HepG2 (cell line): ENCODE results near the gene SYPL2. TPM values are rescaled to one million over a fixed set of nuclear protein-coding genes. Genes with fewer than 3 reads are reported as not detected.
A peak's percentile ranks its signal among the peaks of the same experiment; 100 is the strongest.

Source experiments
- EED ChIP-seq: sonication (generic); formaldehyde crosslinking; IDR thresholded peaks from 2 replicates; pipeline ENCODE4 v1.5.0; 2020; ENCODE audit warnings: mild to moderate bottlenecking, missing genetic modification reagents
- EP300 ChIP-seq, 3 experiments: sonication (generic) in 1 of 3; formaldehyde crosslinking in 1 of 3; IDR thresholded peaks; 2 replicates each; pipeline versions ENCODE4 v1.5.1 to v1.6.1; 2011 to 2020; ENCODE audit warnings: low read depth in 2 of 3, low read length in 2 of 3, borderline replicate concordance in 1 of 3, improper control_type of control experiment in 1 of 3, mild to moderate bottlenecking in 1 of 3, missing genetic modification reagents in 1 of 3, moderate library complexity in 1 of 3
- HHEX ChIP-seq: IDR thresholded peaks from 2 replicates; pipeline ENCODE4 v1.6.1; 2016; ENCODE audit warnings: control low read depth
- MIXL1 ChIP-seq: IDR thresholded peaks from 2 replicates; pipeline ENCODE4 v1.6.1; 2016
- MTF2 ChIP-seq: sonication (generic); formaldehyde crosslinking; IDR thresholded peaks from 2 replicates; pipeline ENCODE4 v1.5.0; 2020; ENCODE audit warnings: missing genetic modification reagents, borderline replicate concordance
- MYC ChIP-seq: sonication (generic); formaldehyde crosslinking; IDR thresholded peaks from 2 replicates; pipeline ENCODE4 v1.9.0; 2021; ENCODE audit warnings: missing genetic modification reagents, borderline replicate concordance
- NFYB ChIP-seq: sonication (generic); formaldehyde crosslinking; IDR thresholded peaks from 2 replicates; pipeline ENCODE4 v1.4.0; 2020; ENCODE audit warnings: missing genetic modification reagents
- ZFX ChIP-seq: sonication (generic); formaldehyde crosslinking; IDR thresholded peaks from 2 replicates; pipeline ENCODE4 v1.4.0; 2020; ENCODE audit warnings: mild to moderate bottlenecking, low read depth, missing genetic modification reagents, moderate library complexity
- ZNF619 ChIP-seq: sonication (generic); formaldehyde crosslinking; IDR thresholded peaks from 2 replicates; pipeline ENCODE4 v1.4.0; 2020; ENCODE audit warnings: mild to moderate bottlenecking, missing genetic modification reagents
- ZNF674 ChIP-seq: sonication (generic); formaldehyde crosslinking; IDR thresholded peaks from 2 replicates; pipeline ENCODE4 v1.5.0; 2020; ENCODE audit warnings: low read depth, mild to moderate bottlenecking, missing genetic modification reagents
- ZSCAN22 ChIP-seq: sonication (generic); formaldehyde crosslinking; IDR thresholded peaks from 2 replicates; pipeline ENCODE4 v1.4.0; 2020; ENCODE audit warnings: mild to moderate bottlenecking, missing genetic modification reagents
- polyA plus RNA-seq, 8 experiments: library from polyadenylated mRNA; depleted of rRNA in 3 of 8; stranded (reverse) in 7 of 8; unstranded in 1 of 8; fragments of >200 nt; fragmentation: Illumina TruSeq in 4 of 8; extraction: Trizol in 4 of 8; gene quantifications; 2 replicates each; pipeline versions ENCODE4 v1.2.1 to v1.2.3, GENCODE V29; 2011 to 2016; ENCODE audit warnings: low read depth in 4 of 8, missing spikeins in 1 of 8, mixed read lengths in 1 of 8; ENCODE audit not compliant: insufficient read depth in 1 of 8
- total RNA-seq, 5 experiments: library from RNA; depleted of rRNA; stranded (reverse); fragments of >200 nt; fragmentation: Illumina TruSeq; extraction: Trizol; gene quantifications; 2 replicates each; pipeline ENCODE4 v1.2.3, GENCODE V29; 2016; ENCODE audit warnings: low read depth in 1 of 5
- TF ChIP-seq, protein P1 (sequence below): sonication (generic); formaldehyde crosslinking; IDR thresholded peaks from 2 replicates; pipeline ENCODE4 v1.5.1; 2020; ENCODE audit warnings: missing genetic modification reagents, mild to moderate bottlenecking, borderline replicate concordance
- TF ChIP-seq, protein P2 (sequence below): IDR thresholded peaks from 2 replicates; pipeline ENCODE4 v1.4.0; 2020; ENCODE audit warnings: mild to moderate bottlenecking, missing genetic modification reagents
- TF ChIP-seq, protein P3 (sequence below), 2 experiments: IDR thresholded peaks; 2 replicates each; pipeline ENCODE4 v1.6.1; 2011 to 2012; ENCODE audit warnings: low read length in 2 of 2, borderline replicate concordance in 1 of 2, low read depth in 1 of 2, mild to moderate bottlenecking in 1 of 2, moderate library complexity in 1 of 2
- TF ChIP-seq, protein P4 (sequence below): sonication (generic); formaldehyde crosslinking; IDR thresholded peaks from 2 replicates; pipeline ENCODE4 v1.5.1; 2020; ENCODE audit warnings: missing genetic modification reagents, mild to moderate bottlenecking, borderline replicate concordance

Gene SYPL2
- total and polyA plus RNA-seq, 2 of the 13 experiments (the other 11 are each of a cell fraction or from before 2014, with no cell fraction given), result 0.17 to 0.24 TPM

DNA sequence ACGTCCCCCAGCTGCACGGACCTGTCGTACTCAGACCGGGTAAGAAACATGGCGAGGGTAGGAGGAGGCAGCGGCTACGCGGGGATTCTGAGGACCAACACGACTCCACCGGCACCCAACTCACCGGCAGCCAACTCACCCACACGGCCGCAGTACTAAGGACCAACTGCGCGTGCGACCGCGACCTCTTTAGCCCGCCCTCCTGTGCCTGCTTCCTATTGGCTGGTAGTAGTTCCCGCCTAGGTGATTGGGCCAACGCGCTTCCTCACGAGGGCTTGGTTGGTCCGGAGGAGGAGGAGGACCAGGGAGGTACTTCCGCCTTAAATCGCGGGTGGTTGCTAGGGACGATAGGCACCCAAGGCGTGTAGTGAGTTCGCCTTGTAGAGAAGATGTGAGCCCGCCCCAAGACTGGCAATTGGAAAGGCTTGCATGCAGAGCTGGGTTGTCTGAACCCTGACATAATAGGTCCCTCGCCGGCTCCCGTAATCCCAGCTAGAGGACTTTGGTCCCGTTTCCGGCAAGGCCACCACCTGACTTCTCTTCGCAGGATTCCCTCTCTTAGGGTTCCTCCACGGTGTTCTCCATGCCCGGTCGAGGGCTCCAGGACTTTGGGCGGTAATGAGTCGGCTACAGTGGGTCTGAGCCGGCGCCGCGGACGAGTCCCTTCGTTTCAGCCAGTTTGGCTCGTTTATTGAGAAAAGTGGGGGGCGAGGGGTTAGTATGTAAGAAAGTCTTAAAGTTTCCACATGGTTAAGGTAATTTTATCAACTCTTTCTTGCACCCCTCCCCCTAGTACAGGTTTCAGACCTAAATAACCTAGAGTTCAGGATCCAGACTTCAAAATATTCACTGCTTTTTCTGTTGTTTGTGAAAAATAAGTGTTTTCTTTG, 39.8 kb upstream of the SYPL2 start, which contains the start of gene PSMA5 (continued):
- TF ChIP-seq EED (CRISPR knock-in tag) (no peak; the same call in 1 of the 2 replicates), ZNF619 (peak; percentile 14; the same call in 1 of the 2 replicates), ZFX (CRISPR knock-in tag) (peak; percentile 94), NFYB (CRISPR knock-in tag) (peak; percentile 96), MTF2 (CRISPR knock-in tag) (no peak), ZNF674 (CRISPR knock-in tag) (no peak), MYC (CRISPR knock-in tag) (peak; percentile 93), EP300 (IDR thresholded peaks at IDR 0.05; ENCODE audit: low read depth in 2 of 2, low read length in 2 of 2) (no peak; a peak in 1 of 4 replicates), EP300 (CRISPR knock-in tag; IDR thresholded peaks at IDR 0.05; ENCODE audit: borderline replicate concordance) (peak; percentile 44; the same call in 1 of the 2 replicates), ZSCAN22 (CRISPR knock-in tag) (no peak), MIXL1 (peak; percentile 62), HHEX (CRISPR knock-in tag) (no peak)
- TF ChIP-seq, protein P1, sequence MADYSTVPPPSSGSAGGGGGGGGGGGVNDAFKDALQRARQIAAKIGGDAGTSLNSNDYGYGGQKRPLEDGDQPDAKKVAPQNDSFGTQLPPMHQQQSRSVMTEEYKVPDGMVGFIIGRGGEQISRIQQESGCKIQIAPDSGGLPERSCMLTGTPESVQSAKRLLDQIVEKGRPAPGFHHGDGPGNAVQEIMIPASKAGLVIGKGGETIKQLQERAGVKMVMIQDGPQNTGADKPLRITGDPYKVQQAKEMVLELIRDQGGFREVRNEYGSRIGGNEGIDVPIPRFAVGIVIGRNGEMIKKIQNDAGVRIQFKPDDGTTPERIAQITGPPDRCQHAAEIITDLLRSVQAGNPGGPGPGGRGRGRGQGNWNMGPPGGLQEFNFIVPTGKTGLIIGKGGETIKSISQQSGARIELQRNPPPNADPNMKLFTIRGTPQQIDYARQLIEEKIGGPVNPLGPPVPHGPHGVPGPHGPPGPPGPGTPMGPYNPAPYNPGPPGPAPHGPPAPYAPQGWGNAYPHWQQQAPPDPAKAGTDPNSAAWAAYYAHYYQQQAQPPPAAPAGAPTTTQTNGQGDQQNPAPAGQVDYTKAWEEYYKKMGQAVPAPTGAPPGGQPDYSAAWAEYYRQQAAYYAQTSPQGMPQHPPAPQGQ (CRISPR knock-in tag), result no peak
- TF ChIP-seq, protein P2, sequence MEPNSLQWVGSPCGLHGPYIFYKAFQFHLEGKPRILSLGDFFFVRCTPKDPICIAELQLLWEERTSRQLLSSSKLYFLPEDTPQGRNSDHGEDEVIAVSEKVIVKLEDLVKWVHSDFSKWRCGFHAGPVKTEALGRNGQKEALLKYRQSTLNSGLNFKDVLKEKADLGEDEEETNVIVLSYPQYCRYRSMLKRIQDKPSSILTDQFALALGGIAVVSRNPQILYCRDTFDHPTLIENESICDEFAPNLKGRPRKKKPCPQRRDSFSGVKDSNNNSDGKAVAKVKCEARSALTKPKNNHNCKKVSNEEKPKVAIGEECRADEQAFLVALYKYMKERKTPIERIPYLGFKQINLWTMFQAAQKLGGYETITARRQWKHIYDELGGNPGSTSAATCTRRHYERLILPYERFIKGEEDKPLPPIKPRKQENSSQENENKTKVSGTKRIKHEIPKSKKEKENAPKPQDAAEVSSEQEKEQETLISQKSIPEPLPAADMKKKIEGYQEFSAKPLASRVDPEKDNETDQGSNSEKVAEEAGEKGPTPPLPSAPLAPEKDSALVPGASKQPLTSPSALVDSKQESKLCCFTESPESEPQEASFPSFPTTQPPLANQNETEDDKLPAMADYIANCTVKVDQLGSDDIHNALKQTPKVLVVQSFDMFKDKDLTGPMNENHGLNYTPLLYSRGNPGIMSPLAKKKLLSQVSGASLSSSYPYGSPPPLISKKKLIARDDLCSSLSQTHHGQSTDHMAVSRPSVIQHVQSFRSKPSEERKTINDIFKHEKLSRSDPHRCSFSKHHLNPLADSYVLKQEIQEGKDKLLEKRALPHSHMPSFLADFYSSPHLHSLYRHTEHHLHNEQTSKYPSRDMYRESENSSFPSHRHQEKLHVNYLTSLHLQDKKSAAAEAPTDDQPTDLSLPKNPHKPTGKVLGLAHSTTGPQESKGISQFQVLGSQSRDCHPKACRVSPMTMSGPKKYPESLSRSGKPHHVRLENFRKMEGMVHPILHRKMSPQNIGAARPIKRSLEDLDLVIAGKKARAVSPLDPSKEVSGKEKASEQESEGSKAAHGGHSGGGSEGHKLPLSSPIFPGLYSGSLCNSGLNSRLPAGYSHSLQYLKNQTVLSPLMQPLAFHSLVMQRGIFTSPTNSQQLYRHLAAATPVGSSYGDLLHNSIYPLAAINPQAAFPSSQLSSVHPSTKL (CRISPR knock-in tag), result peak; percentile 26; the same call in 1 of the 2 replicates
- TF ChIP-seq, protein P3, sequence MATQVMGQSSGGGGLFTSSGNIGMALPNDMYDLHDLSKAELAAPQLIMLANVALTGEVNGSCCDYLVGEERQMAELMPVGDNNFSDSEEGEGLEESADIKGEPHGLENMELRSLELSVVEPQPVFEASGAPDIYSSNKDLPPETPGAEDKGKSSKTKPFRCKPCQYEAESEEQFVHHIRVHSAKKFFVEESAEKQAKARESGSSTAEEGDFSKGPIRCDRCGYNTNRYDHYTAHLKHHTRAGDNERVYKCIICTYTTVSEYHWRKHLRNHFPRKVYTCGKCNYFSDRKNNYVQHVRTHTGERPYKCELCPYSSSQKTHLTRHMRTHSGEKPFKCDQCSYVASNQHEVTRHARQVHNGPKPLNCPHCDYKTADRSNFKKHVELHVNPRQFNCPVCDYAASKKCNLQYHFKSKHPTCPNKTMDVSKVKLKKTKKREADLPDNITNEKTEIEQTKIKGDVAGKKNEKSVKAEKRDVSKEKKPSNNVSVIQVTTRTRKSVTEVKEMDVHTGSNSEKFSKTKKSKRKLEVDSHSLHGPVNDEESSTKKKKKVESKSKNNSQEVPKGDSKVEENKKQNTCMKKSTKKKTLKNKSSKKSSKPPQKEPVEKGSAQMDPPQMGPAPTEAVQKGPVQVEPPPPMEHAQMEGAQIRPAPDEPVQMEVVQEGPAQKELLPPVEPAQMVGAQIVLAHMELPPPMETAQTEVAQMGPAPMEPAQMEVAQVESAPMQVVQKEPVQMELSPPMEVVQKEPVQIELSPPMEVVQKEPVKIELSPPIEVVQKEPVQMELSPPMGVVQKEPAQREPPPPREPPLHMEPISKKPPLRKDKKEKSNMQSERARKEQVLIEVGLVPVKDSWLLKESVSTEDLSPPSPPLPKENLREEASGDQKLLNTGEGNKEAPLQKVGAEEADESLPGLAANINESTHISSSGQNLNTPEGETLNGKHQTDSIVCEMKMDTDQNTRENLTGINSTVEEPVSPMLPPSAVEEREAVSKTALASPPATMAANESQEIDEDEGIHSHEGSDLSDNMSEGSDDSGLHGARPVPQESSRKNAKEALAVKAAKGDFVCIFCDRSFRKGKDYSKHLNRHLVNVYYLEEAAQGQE (IDR thresholded peaks at IDR 0.05; ENCODE audit: borderline replicate concordance in 1 of 2, low read depth in 1 of 2, low read length in 2 of 2), result peak in 1 of 2 experiments; percentile 30; a peak in 1 of 4 replicates
- TF ChIP-seq, protein P4, sequence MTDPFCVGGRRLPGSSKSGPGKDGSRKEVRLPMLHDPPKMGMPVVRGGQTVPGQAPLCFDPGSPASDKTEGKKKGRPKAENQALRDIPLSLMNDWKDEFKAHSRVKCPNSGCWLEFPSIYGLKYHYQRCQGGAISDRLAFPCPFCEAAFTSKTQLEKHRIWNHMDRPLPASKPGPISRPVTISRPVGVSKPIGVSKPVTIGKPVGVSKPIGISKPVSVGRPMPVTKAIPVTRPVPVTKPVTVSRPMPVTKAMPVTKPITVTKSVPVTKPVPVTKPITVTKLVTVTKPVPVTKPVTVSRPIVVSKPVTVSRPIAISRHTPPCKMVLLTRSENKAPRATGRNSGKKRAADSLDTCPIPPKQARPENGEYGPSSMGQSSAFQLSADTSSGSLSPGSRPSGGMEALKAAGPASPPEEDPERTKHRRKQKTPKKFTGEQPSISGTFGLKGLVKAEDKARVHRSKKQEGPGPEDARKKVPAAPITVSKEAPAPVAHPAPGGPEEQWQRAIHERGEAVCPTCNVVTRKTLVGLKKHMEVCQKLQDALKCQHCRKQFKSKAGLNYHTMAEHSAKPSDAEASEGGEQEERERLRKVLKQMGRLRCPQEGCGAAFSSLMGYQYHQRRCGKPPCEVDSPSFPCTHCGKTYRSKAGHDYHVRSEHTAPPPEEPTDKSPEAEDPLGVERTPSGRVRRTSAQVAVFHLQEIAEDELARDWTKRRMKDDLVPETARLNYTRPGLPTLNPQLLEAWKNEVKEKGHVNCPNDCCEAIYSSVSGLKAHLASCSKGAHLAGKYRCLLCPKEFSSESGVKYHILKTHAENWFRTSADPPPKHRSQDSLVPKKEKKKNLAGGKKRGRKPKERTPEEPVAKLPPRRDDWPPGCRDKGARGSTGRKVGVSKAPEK (CRISPR knock-in tag), result no peak
